SK-N-MC (cell line): ENCODE measurements around the gene CSRP1.

Source experiments
- DNase-seq: peaks from one replicate; pipeline ENCODE4 v3.0.0-alpha.2; 2011; ENCODE audit warnings: low read depth, low spot score
- H3K27ac ChIP-seq: fragments of 200-600 bp; sonication (generic); 2 replicates; pipeline ENCODE4 v1.5.1; 2016; ENCODE audit warnings: mixed run types
- H3K36me3 ChIP-seq: fragments of 200-600 bp; sonication (generic); 2 replicates; pipeline ENCODE4 v1.6.1; 2017; ENCODE audit warnings: antibody characterized with exemption, low read length, mixed read lengths; ENCODE audit not compliant: insufficient read depth
- H3K4me3 ChIP-seq: fragments of 200-600 bp; sonication (generic); 2 replicates; pipeline ENCODE4 v1.5.1; 2016
- H3K9ac ChIP-seq: fragments of 200-600 bp; sonication (generic); 2 replicates; pipeline ENCODE4 v1.8.0; 2017; ENCODE audit warnings: mixed run types, mixed read lengths; ENCODE audit not compliant: insufficient read length
- H3K9me3 ChIP-seq: fragments of 200-600 bp; sonication (generic); 2 replicates; pipeline ENCODE4 v1.6.1; 2017; ENCODE audit warnings: low read depth, mild to moderate bottlenecking, antibody characterized with exemption, low read length, moderate library complexity, mixed read lengths
- EZH2 ChIP-seq: fragments of 200-600 bp; sonication (generic); IDR thresholded peaks from one replicate; pipeline ENCODE4 v1.6.1; 2017; ENCODE audit warnings: antibody characterized with exemption
- FOXP2 ChIP-seq: optimal IDR thresholded peaks from 2 replicates; pipeline ENCODE3; 2011; ENCODE audit warnings: mild to moderate bottlenecking, moderate library complexity; ENCODE audit not compliant: insufficient read depth; ENCODE audit errors: extremely low read length, control extremely low read depth
- POLR2AphosphoS5 ChIP-seq: IDR thresholded peaks from 2 replicates; pipeline ENCODE4 v1.6.1; 2012; ENCODE audit warnings: mild to moderate bottlenecking, low read depth, low read length, borderline replicate concordance

CSRP1 gene

GRCh38 chr1:201545851-201546492 lies 39.0 kb upstream of the CSRP1 start:
- DNase-seq = no peak
- Histone ChIP-seq H3K9ac (no peak overlapping the region), H3K27ac (no peak overlapping the region), H3K9me3 (no peaks in the 10 kb centered on the region), H3K4me3 (no peak overlapping the region), H3K36me3 (no peaks in the 10 kb centered on the region)
- TF ChIP-seq EZH2 (no peak), POLR2AphosphoS5 (no peak), FOXP2 (no peak)

- H3K27ac ChIP-seq = no peak overlapping the region
- H3K4me3 ChIP-seq = no peak overlapping the region
- TF ChIP-seq EZH2 = no peak
- no peak for TF ChIP-seq FOXP2
- TF ChIP-seq POLR2AphosphoS5 = no peak
- H3K9me3 ChIP-seq = no peaks in the 10 kb centered on the region
- no peak overlapping the region for H3K9ac ChIP-seq
- no peak for DNase-seq
- H3K36me3 ChIP-seq = no peaks in the 10 kb centered on the region
These were observed 37.8 kb upstream of the CSRP1 start for GRCh38 chr1:201544710-201545109.

GRCh38 chr1:201543871-201544642 lies 37.1 kb upstream of the CSRP1 start:
- TF ChIP-seq FOXP2 = no peak
- no peak for TF ChIP-seq EZH2
- no peak for TF ChIP-seq POLR2AphosphoS5
- H3K4me3 ChIP-seq = no peak overlapping the region
- no peak overlapping the region for H3K9ac ChIP-seq
- no peaks in the 10 kb centered on the region for H3K9me3 ChIP-seq
- H3K36me3 ChIP-seq = no peaks in the 10 kb centered on the region
- H3K27ac ChIP-seq = no peak overlapping the region
- DNase-seq = no peak

GRCh38 chr1:201542309-201543035 lies 35.5 kb upstream of the CSRP1 start:
- Histone ChIP-seq H3K27ac (peak overlapping the region; percentile 93), H3K9me3 (no peaks in the 10 kb centered on the region), H3K36me3 (no peaks in the 10 kb centered on the region), H3K9ac (peak overlapping the region; percentile 7), H3K4me3 (peak overlapping the region; percentile 37; the same call in 1 of the 2 replicates)
- DNase-seq = no peak
- TF ChIP-seq EZH2 = no peak
- no peak for TF ChIP-seq FOXP2
- no peak for TF ChIP-seq POLR2AphosphoS5

GRCh38 chr1:201540846-201541735 lies 34.2 kb upstream of the CSRP1 start:
- Histone ChIP-seq H3K36me3 (no peaks in the 10 kb centered on the region), H3K9me3 (no peaks in the 10 kb centered on the region), H3K27ac (peak overlapping the region; percentile 93), H3K4me3 (peak overlapping the region; percentile 95), H3K9ac (peak overlapping the region; percentile 74)
- no peak for TF ChIP-seq EZH2
- TF ChIP-seq FOXP2 = no peak
- no peak for TF ChIP-seq POLR2AphosphoS5
- no peak for DNase-seq

- DNase-seq = no peak
- H3K9me3 ChIP-seq = no peaks in the 10 kb centered on the region
- peak overlapping the region; percentile 95 for H3K4me3 ChIP-seq
- no peaks in the 10 kb centered on the region for H3K36me3 ChIP-seq
- peak overlapping the region; percentile 74 for H3K9ac ChIP-seq
- H3K27ac ChIP-seq = peak overlapping the region; percentile 93
- TF ChIP-seq POLR2AphosphoS5 = no peak; the same call in none of the 2 replicates
- TF ChIP-seq FOXP2 = peak; percentile 10
These were observed 32.9 kb upstream of the CSRP1 start for GRCh38 chr1:201539561-201540431.
